ENCODE measurements around the gene UNC119. TPM values are rescaled to one million over a fixed set of nuclear protein-coding genes. Genes with fewer than 3 reads are reported as not detected.

UNC119 gene
- total RNA-seq, 1 experiment from 2014 or later = 44.6 TPM

- no TSS peak for BruUV-seq (replicated peaks)
- intact Hi-C loops (cut with micrococcal nuclease; ENCODE audit: unreplicated experiment) = no loop called here
- DNase-seq (ENCODE audit: low spot score) = no peak
- POLR2A ChIA-PET (ENCODE audit: low non-redundant PET) = no interaction called here
- Histone ChIP-seq H3K27ac (ENCODE audit: low read depth, low read length, poor library complexity, severe bottlenecking) (no peak overlapping the region), H3K4me1 (ENCODE audit: insufficient read depth, low read length, poor library complexity, severe bottlenecking) (no peaks in the 10 kb centered on the region), H3K4me3 (ENCODE audit: low read depth, low read length, poor library complexity, severe bottlenecking) (no peak overlapping the region), H3K36me3 (ENCODE audit: insufficient read depth, low read length, poor library complexity, severe bottlenecking) (no peaks in the 10 kb centered on the region), H3K27me3 (replicated peaks; ENCODE audit: insufficient read depth, low read depth, low read length, poor library complexity) (no peaks in the 10 kb centered on the region), H3K9me3 (ENCODE audit: low read depth, low read length, poor library complexity, severe bottlenecking) (no peaks in the 10 kb centered on the region)
- CTCF ChIA-PET = interaction anchor here (0.7 kb wide), 1 partner anchor 42 kb away, joined by 3 read pairs; no protein-coding TSS in a partner anchor
- TF ChIP-seq CTCF (conservative IDR thresholded peaks at IDR 0.05; ENCODE audit: low read depth, low read length) (no peak), EZH2 (IDR thresholded peaks at IDR 0.05; ENCODE audit: borderline replicate concordance, low read depth, low read length, poor library complexity, severe bottlenecking) (no peak)
Observed at GRCh38 chr17:28537219-28537610, 15.2 kb downstream of the UNC119 start.

- Histone ChIP-seq H3K4me3 (ENCODE audit: low read depth, low read length, poor library complexity, severe bottlenecking) (no peak overlapping the region), H3K27me3 (replicated peaks; ENCODE audit: insufficient read depth, low read depth, low read length, poor library complexity) (no peaks in the 10 kb centered on the region), H3K27ac (ENCODE audit: low read depth, low read length, poor library complexity, severe bottlenecking) (no peak overlapping the region), H3K9me3 (ENCODE audit: low read depth, low read length, poor library complexity, severe bottlenecking) (no peaks in the 10 kb centered on the region), H3K4me1 (ENCODE audit: insufficient read depth, low read length, poor library complexity, severe bottlenecking) (no peaks in the 10 kb centered on the region), H3K36me3 (ENCODE audit: insufficient read depth, low read length, poor library complexity, severe bottlenecking) (no peaks in the 10 kb centered on the region)
- DNase-seq (ENCODE audit: low spot score) = no peak
- POLR2A ChIA-PET (ENCODE audit: low non-redundant PET) = no interaction called here
- TF ChIP-seq CTCF (conservative IDR thresholded peaks at IDR 0.05; ENCODE audit: low read depth, low read length) (no peak), EZH2 (IDR thresholded peaks at IDR 0.05; ENCODE audit: borderline replicate concordance, low read depth, low read length, poor library complexity, severe bottlenecking) (no peak)
- CTCF ChIA-PET = no interaction called here
- no TSS peak for BruUV-seq (replicated peaks)
- intact Hi-C loops (cut with micrococcal nuclease; ENCODE audit: unreplicated experiment) = no loop called here
Observed at GRCh38 chr17:28536532-28537218, 15.7 kb downstream of the UNC119 start.

- CTCF ChIA-PET = interaction anchor here (0.9 kb wide), 1 partner anchor 12 kb away, joined by 3 read pairs; no protein-coding TSS in a partner anchor
- no TSS peak for BruUV-seq (replicated peaks)
- no peaks in the 10 kb centered on the region for H3K4me1 ChIP-seq (ENCODE audit: insufficient read depth, low read length, poor library complexity, severe bottlenecking)
- POLR2A ChIA-PET (ENCODE audit: low non-redundant PET) = no interaction called here
- no peak for TF ChIP-seq EZH2 (IDR thresholded peaks at IDR 0.05; ENCODE audit: borderline replicate concordance, low read depth, low read length, poor library complexity, severe bottlenecking)
- TF ChIP-seq CTCF (conservative IDR thresholded peaks at IDR 0.05; ENCODE audit: low read depth, low read length) = no peak
- no peak for DNase-seq (ENCODE audit: low spot score)
- intact Hi-C loops (cut with micrococcal nuclease; ENCODE audit: unreplicated experiment) = no loop called here
- H3K4me3 ChIP-seq (ENCODE audit: low read depth, low read length, poor library complexity, severe bottlenecking) = no peak overlapping the region
- no peaks in the 10 kb centered on the region for H3K36me3 ChIP-seq (ENCODE audit: insufficient read depth, low read length, poor library complexity, severe bottlenecking)
- no peak overlapping the region for H3K27ac ChIP-seq (ENCODE audit: low read depth, low read length, poor library complexity, severe bottlenecking)
- H3K9me3 ChIP-seq (ENCODE audit: low read depth, low read length, poor library complexity, severe bottlenecking) = no peaks in the 10 kb centered on the region
- peaks cover 5% of the 10 kb centered on the region for H3K27me3 ChIP-seq (replicated peaks; ENCODE audit: insufficient read depth, low read depth, low read length, poor library complexity)
Observed at GRCh38 chr17:28534740-28535375, 17.6 kb downstream of the UNC119 start.
